Stimulated activated naive B cell treated with anti-CD40 and anti-IgM and Interleukin-4, amounts not matched to agents 10 μg/mL and 1 μg/mL and 100 μg/mL, for 72 hours (primary cell): ENCODE measurements around the gene RNF144A.
A peak's percentile ranks its signal among the peaks of the same experiment; 100 is the strongest.

ENCODE experiments used
- ATAC-seq, 2 donors: fragments of 150-1000 bp; cut with Tn5 transposase; replicated peaks; 2 replicates each; pipeline ENCODE4 v1.10.0; 2021; ENCODE audit warnings: moderate library complexity in 1 of 2
- DNase-seq: peaks from one replicate; pipeline ENCODE4 v3.0.0; 2021
- H3K27ac Mint-ChIP-seq: one replicate; pipeline ENCODE4 v1.8.0; 2022; ENCODE audit warnings: mild to moderate bottlenecking, mixed read lengths
- H3K27me3 Mint-ChIP-seq, 2 donors: one replicate each; pipeline ENCODE4 v1.8.0; 2022; ENCODE audit warnings: mixed read lengths in 2 of 2
- H3K36me3 Mint-ChIP-seq, 2 donors: one replicate each; pipeline ENCODE4 v1.8.0; 2022; ENCODE audit warnings: mixed read lengths in 2 of 2, mild to moderate bottlenecking in 1 of 2
- H3K4me1 Mint-ChIP-seq, 2 donors: one replicate each; pipeline ENCODE4 v1.8.0; 2022; ENCODE audit warnings: mixed read lengths in 2 of 2, mild to moderate bottlenecking in 1 of 2
- H3K4me3 Mint-ChIP-seq, 2 donors: one replicate each; pipeline ENCODE4 v1.8.0; 2022; ENCODE audit warnings: mild to moderate bottlenecking in 2 of 2, mixed read lengths in 2 of 2, moderate library complexity in 1 of 2
- H3K9me3 Mint-ChIP-seq, 2 donors: one replicate each; pipeline ENCODE4 v1.8.0; 2022; ENCODE audit warnings: mixed read lengths in 2 of 2, mild to moderate bottlenecking in 1 of 2

The RNF144A gene

DNA sequence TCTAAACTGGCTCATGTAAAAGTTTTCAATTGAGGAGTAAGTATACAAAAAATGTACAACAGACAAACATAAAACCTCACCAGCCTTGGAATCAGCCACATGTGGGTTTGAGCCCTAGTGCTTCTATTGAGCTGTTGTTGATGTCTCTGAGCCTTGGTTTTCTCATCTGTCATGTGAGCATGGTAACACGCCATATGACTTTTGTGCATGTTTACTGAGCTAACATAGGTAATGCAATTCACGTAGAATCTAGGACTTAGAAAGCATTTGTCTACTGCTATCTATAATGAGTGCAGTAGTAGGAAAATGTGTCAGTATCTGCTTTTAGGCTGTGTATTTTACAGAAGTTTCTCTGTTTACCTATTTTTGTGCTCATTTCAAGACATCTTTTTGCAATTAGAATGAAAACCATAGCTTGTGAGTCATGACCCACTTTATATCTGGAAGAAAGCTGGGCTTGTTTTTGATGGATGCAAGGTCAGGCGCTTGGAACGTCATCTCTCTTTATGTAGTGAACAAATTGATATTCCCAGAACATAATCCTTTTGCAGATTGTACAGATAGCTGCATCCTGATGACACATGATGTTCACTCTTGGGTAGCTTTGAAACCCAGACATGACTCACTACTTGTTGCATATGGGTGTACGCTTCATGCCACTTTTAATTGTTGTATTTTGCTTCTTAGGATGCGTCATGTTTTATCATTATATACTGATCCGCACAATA lies 94.3 kb downstream of the RNF144A start:
- no peak overlapping the region for H3K4me3 Mint-ChIP-seq
- ATAC-seq (no peak), DNase-seq (no peak)
- H3K4me1 Mint-ChIP-seq, result peaks cover 22 to 33% of the 10 kb centered on the region in 2 donors
- H3K27ac Mint-ChIP-seq, result no peak overlapping the region
- H3K36me3 Mint-ChIP-seq, result no peaks in the 10 kb centered on the region
- no peaks in the 10 kb centered on the region for H3K9me3 Mint-ChIP-seq
- H3K27me3 Mint-ChIP-seq, result peaks cover 17 to 34% of the 10 kb centered on the region in 2 donors

DNA sequence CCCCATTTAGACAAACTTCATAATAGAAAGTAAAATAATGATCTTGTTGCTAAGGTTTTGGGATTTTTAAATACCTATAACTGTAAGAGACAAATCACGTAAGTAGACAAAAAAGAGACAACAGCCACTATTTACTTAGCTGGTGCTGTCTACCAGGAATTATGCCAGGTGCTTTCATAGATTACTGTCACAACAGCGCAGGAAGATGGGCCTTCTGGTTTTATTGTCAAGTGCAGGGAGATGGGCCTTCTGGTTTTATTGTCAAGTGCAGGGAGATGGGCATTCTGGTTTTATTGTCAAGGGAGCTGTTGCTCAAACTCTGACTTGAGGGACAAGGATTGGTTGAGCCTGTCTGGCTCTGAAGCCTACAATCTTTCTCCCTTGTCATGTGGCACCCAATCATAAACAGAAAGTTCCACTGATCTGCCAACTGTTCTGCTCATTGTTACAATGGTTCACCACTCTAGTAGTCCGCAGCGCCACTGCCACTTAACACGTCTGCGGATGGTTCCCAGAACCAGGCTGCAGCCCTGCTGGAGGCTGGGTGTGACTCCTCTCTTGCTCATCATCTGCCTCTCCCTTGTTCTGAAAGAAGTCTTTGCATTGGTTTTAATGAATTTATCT lies 95.0 kb downstream of the RNF144A start:
- Mint-ChIP-seq H3K27me3 (peaks cover 12 to 27% of the 10 kb centered on the region in 2 donors), H3K9me3 (no peaks in the 10 kb centered on the region), H3K4me3 (no peak overlapping the region), H3K4me1 (peaks cover 18 to 27% of the 10 kb centered on the region in 2 donors), H3K36me3 (no peaks in the 10 kb centered on the region), H3K27ac (no peak overlapping the region)
- ATAC-seq (no peak), DNase-seq (no peak)

DNA sequence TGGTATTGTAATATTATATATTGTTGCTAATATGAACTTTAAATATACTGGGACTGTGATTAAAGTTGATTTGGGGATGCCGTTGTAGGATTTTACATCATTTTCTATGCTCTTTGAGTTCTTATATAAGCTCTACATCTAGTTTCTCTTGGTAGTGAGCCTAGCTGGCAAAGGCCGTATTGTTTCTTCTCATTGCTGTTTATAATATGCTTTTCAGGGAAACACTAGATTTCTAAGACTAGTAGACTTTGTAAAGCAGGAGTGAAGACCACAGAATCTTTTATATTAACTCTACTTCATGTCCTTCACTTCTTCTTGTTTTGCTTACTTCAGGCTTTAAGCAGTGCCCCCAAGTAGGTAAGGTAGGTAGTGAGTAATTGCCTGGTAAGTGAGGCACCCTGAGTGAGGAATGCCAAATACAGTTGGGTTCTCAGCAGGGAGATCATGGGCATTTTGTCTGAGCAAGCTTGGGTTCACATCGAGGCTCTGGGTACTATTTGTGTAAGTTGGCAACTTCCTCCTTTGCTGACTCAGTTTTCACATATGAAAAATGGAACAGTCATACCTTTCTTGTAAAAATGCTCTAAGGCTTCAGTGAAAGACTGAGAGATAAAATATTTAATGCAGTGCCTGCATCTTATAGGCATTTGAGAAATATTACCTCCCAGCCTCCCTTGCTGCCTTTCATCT lies 96.4 kb downstream of the RNF144A start:
- Mint-ChIP-seq H3K27me3 (peaks cover 4 to 13% of the 10 kb centered on the region in 2 donors), H3K27ac (no peak overlapping the region), H3K4me3 (no peak overlapping the region), H3K9me3 (no peaks in the 10 kb centered on the region), H3K36me3 (no peaks in the 10 kb centered on the region), H3K4me1 (peaks cover 5 to 14% of the 10 kb centered on the region in 2 donors)
- peak in 1 of 2 donors; percentile 23 for ATAC-seq
- no peak for DNase-seq

DNA sequence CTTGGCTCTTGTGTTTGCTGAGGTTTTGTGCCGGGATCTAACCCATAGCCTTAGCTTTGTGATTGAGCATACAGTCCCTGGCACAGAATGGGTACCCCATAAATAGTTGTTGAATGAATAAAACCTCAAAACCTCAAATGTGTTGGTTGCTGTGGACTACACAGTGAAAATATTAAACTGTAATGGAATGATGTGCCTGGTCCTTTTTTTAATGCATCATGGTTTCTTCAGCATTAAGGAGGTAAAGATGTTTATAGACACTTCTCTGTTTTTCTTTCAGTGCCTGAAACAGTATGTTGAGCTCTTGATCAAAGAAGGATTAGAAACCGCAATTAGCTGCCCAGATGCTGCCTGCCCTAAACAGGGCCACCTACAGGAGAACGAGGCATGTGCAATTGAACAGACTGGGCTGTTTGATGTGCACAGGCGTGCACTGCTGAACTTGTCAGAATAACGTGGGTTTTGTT lies 97.0 kb downstream of the RNF144A start:
- peaks cover 4 to 10% of the 10 kb centered on the region in 2 donors for H3K4me1 Mint-ChIP-seq
- ATAC-seq, result peak; percentile 84 to 88
- H3K27me3 Mint-ChIP-seq, result peaks cover 4 to 7% of the 10 kb centered on the region in 2 donors
- DNase-seq, result no peak
- H3K36me3 Mint-ChIP-seq, result no peaks in the 10 kb centered on the region
- no peak overlapping the region for H3K27ac Mint-ChIP-seq
- no peak overlapping the region for H3K4me3 Mint-ChIP-seq
- no peaks in the 10 kb centered on the region for H3K9me3 Mint-ChIP-seq

DNA sequence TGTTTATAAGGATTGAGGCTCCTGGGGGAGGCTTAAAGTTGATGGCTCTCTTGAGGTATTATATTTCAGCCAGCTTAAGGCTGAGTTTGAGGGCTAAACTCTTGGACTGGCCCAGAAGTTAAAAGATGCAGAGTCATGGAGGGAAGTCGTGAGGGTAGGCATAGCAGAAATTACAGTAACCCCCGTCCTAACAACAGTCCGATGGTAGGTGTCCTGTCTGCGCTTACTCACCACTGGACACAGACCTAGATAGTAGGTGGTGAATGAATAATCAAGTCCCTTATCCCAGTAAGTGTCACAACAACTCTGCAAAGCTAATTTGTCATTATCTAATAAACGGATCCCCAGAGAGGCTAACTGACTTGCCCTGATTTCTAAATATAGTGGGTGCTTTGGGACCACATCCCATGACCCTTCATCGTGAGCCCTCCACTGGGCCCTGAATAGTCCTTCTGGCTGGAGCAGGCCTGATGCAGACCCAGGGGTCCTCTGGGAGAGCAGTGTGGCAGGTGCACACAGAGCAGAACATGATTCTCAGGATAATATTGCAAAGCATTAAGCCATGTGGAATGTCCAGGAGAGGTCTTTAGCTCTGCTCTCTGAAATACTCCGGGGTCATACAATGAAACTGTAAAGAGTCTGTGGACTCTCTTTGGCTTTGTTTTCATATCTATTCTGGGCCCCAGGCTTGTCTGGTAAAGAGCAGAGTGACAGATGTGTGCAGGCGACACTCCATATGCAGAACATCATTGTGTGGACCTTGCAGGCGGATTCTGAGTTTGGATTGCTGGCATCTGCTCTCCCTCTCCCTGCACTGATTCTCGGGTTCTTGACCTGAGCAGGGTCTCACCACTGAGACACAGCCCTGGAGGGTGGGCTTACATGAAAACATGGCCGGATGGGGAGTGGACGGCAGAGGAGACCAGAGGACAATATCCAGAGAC lies 98.1 kb downstream of the RNF144A start:
- ATAC-seq (no peak), DNase-seq (no peak)
- peaks cover 4 to 10% of the 10 kb centered on the region in 2 donors for H3K4me1 Mint-ChIP-seq
- H3K27ac Mint-ChIP-seq, result no peak overlapping the region
- no peak overlapping the region for H3K4me3 Mint-ChIP-seq
- no peaks in the 10 kb centered on the region for H3K36me3 Mint-ChIP-seq
- H3K27me3 Mint-ChIP-seq, result peaks cover 4 to 6% of the 10 kb centered on the region in 2 donors
- no peaks in the 10 kb centered on the region for H3K9me3 Mint-ChIP-seq

DNA sequence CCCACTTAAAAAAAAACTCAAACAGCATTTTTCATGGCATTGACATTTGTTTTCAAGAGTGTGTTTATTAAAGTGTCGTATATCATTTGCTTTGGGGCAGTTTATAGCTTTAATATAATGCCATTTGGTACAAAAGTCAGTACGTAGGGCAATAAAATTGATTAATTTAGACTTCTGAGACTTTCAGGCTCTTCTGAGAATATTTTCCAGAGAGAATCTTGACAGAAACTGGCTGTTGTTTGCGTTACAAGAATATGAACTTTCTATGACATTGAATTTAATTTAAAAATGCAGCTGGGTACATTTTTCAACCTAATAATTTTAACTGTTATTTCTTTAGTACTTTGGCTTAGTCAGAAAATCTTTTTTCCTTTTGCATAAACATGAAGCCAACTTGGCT lies 98.9 kb downstream of the RNF144A start:
- H3K4me1 Mint-ChIP-seq, result peaks cover 4 to 10% of the 10 kb centered on the region in 2 donors
- no peak overlapping the region for H3K4me3 Mint-ChIP-seq
- no peak for DNase-seq
- no peaks in the 10 kb centered on the region for H3K9me3 Mint-ChIP-seq
- no peaks in the 10 kb centered on the region for H3K36me3 Mint-ChIP-seq
- ATAC-seq, result no peak
- no peak overlapping the region for H3K27ac Mint-ChIP-seq
- H3K27me3 Mint-ChIP-seq, result peaks cover 0 to 6% of the 10 kb centered on the region in 2 donors

DNA sequence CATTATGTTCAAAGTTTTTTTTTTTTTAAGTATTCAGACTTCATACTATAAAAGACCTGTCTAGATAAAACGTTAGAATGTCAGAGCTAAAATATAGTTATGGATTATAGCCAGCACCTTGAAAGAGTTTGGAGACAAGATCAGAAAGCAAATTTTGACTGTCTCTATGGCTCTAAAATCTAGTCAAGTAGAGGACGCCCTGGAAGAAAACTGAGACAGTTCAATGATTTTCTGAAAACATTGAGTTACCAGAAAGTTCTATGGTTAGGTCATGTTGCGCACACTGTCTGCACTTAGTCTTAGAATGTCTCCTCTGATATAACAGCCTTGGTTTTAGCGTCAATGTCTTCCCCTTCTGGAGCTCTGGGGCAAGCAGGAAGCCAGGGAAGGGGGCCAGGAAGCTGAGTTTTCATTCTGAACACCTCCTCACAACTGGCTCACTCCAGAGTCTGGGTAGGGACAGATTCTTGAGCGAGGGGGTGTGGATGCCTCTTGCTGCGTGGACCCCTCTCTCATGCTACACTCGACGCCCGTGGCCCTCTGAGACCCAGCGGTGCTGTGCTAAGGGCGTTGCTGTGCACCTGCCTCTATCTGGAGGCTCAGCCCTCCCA lies 99.5 kb downstream of the RNF144A start:
- H3K27ac Mint-ChIP-seq, result no peak overlapping the region
- H3K36me3 Mint-ChIP-seq, result peaks cover 0 to 3% of the 10 kb centered on the region in 2 donors
- H3K27me3 Mint-ChIP-seq, result peaks cover 0 to 6% of the 10 kb centered on the region in 2 donors
- peaks cover 4 to 10% of the 10 kb centered on the region in 2 donors for H3K4me1 Mint-ChIP-seq
- H3K9me3 Mint-ChIP-seq, result no peaks in the 10 kb centered on the region
- no peak overlapping the region for H3K4me3 Mint-ChIP-seq
- ATAC-seq (no peak), DNase-seq (no peak)

DNA sequence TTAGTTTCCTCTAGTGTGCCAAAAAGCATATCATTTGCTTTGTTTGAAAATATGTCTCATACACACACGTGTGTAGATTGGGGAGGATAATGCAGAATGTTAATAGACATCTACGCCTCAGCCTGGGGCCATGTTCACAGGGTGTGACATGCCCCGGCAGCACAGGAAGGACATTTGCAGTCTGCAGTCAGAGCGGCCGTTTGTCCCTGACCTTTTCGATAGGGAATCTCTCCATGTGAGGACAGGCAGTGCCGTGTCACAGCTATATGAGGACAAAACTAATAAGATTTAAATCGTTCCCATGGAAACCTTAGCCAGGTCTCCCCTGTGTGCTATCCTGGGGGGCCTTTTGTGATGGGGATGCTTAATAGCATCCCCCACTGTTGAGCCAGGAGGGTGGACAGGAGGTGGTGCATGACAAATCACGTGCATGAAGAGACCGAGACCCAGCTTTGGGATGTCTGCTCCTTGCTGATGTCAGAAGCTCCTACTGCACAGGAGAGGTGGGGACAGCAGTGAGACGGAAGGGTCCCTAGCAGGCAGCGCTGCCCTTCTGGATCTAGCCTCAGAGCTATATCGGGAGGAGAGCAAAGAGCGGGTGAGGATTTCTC lies 100.6 kb downstream of the RNF144A start:
- no peaks in the 10 kb centered on the region for H3K9me3 Mint-ChIP-seq
- no peak overlapping the region for H3K4me3 Mint-ChIP-seq
- H3K36me3 Mint-ChIP-seq, result peaks cover 0 to 3% of the 10 kb centered on the region in 2 donors
- H3K27ac Mint-ChIP-seq, result no peak overlapping the region
- H3K27me3 Mint-ChIP-seq, result peaks cover 0 to 6% of the 10 kb centered on the region in 2 donors
- DNase-seq, result no peak
- ATAC-seq, result no peak
- peaks cover 4 to 10% of the 10 kb centered on the region in 2 donors for H3K4me1 Mint-ChIP-seq

DNA sequence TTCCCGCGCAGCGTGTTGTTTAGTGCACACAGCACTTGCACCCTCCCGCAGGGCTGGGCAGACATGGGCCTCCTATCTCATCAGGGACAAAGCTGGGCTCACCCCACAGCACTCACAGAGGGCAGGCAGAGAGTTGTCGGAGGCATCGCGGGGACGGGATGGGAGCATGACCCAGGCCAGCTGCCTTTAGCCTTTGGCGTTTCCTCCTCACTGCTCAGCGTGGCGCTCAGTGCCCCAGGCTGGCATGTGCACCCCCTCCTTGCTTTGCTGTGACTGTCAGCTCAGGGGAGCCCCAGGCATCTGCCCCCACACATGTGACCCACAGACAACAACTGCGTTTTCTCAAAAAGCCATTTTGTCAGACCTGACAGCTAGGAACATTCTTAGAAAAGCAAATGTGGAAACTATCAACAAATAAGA lies 101.1 kb downstream of the RNF144A start:
- DNase-seq, result no peak
- ATAC-seq, result no peak
- H3K4me1 Mint-ChIP-seq, result peaks cover 4 to 10% of the 10 kb centered on the region in 2 donors
- no peak overlapping the region for H3K4me3 Mint-ChIP-seq
- H3K27ac Mint-ChIP-seq, result no peak overlapping the region
- no peaks in the 10 kb centered on the region for H3K9me3 Mint-ChIP-seq
- peaks cover 0 to 3% of the 10 kb centered on the region in 2 donors for H3K36me3 Mint-ChIP-seq
- peaks cover 0 to 6% of the 10 kb centered on the region in 2 donors for H3K27me3 Mint-ChIP-seq

DNA sequence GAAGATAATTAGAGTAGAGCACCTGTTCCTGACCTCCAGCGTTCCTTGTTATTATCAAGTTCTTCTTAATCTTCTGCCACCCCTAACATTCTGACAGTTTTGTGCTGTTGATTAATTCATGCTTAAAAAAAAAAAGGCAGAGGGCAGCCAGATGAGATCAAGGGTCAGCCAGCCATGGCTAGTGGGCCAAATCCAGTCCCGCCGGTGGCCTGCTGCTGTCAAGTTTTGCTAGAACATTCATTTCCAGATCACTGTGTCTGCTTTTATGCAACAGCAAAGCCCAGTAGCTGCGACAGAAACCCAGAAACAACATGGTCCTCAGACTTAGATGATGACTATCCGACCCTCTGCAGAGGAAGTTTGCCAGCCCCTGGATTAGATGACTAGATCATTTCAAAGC lies 101.6 kb downstream of the RNF144A start:
- DNase-seq (no peak), ATAC-seq (no peak)
- H3K4me1 Mint-ChIP-seq, result peaks cover 4 to 9% of the 10 kb centered on the region in 2 donors
- H3K27me3 Mint-ChIP-seq, result peaks cover 0 to 6% of the 10 kb centered on the region in 2 donors
- no peak overlapping the region for H3K27ac Mint-ChIP-seq
- peaks cover 0 to 3% of the 10 kb centered on the region in 2 donors for H3K36me3 Mint-ChIP-seq
- no peaks in the 10 kb centered on the region for H3K9me3 Mint-ChIP-seq
- H3K4me3 Mint-ChIP-seq, result no peak overlapping the region

DNA sequence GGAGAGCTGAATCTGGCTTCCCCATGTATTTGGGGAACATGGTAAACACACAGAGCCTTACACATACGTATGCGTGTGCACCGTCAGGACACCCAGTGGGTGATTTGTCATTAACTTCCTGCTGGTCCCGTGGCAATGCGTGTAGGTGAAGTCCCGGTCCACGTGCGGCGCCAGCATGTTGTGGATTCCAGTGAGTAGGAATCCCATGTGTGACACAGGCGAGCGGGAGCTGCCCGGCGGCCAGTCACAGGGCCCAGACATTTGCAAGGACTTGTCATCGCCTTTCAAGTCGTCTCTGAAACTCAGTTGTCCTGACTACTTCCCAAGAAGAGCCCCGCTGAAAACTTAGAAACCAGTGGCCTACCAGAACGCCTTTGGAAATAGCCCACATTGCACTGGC lies 102.0 kb downstream of the RNF144A start:
- H3K4me1 Mint-ChIP-seq, result peaks cover 4 to 5% of the 10 kb centered on the region in 2 donors
- no peak overlapping the region for H3K27ac Mint-ChIP-seq

DNA sequence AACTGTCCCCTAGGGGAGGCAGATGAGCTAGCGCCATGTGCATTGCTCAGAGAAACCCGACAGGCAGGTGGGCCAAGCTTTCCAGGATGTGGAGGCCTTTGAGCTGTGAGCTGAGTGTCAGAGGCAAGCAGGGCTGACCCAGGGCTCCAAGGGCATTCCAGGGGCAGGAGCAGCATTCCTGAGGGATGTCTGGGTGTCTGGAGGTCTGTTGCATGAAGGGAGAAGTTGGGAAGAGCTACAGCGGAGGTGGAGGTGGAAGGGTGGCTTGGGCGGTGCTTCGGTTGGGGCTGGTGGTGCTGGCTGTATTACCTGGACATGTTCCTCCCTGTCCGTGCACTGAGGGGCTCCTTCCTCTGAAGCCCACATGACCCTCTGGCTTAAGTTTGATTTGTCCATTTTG lies 102.8 kb downstream of the RNF144A start:
- no peaks in the 10 kb centered on the region for H3K4me1 Mint-ChIP-seq
- peaks cover 0 to 3% of the 10 kb centered on the region in 2 donors for H3K36me3 Mint-ChIP-seq
- no peak overlapping the region for H3K4me3 Mint-ChIP-seq
- H3K9me3 Mint-ChIP-seq, result no peaks in the 10 kb centered on the region
- H3K27me3 Mint-ChIP-seq, result no peaks in the 10 kb centered on the region
- DNase-seq (no peak), ATAC-seq (no peak)
- H3K27ac Mint-ChIP-seq, result no peak overlapping the region

More for the DNA sequence above, 102.0 kb downstream of the RNF144A start:
- Mint-ChIP-seq H3K36me3 (peaks cover 0 to 3% of the 10 kb centered on the region in 2 donors), H3K27me3 (peaks cover 0 to 6% of the 10 kb centered on the region in 2 donors), H3K4me3 (no peak overlapping the region), H3K9me3 (no peaks in the 10 kb centered on the region)
- ATAC-seq, result no peak
- DNase-seq, result no peak

DNA sequence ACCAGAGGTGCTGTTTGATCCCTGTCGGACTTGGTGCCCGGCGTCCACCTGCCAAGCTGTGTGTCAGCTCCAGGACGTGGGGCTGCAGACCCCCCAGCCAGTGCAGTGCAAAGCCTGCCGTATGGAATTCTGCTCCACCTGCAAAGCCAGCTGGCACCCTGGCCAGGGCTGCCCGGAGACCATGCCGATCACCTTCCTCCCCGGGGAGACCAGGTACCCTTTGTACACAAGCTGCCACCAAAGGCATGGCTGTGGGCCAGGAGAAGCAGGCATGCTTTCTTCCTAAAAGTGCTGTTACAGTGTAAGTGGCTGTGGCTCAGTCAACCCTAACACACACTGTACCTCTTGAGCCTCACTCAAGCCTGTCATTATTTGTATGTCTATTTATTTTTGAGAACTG lies 103.3 kb downstream of the RNF144A start:
- ATAC-seq (no peak), DNase-seq (no peak)
- no peak overlapping the region for H3K27ac Mint-ChIP-seq
- no peaks in the 10 kb centered on the region for H3K4me1 Mint-ChIP-seq
- H3K27me3 Mint-ChIP-seq, result no peaks in the 10 kb centered on the region
- H3K4me3 Mint-ChIP-seq, result no peak overlapping the region
- peaks cover 0 to 3% of the 10 kb centered on the region in 2 donors for H3K36me3 Mint-ChIP-seq
- no peaks in the 10 kb centered on the region for H3K9me3 Mint-ChIP-seq
